OCI-LY3 (cell line): ENCODE results near the gene SLC20A1.
A peak's percentile ranks its signal among the peaks of the same experiment; 100 is the strongest.

Experiments
- H2AFZ ChIP-seq: fragments of 200-600, 300-600 bp; shearing (Covaris generic); 2 replicates; pipeline ENCODE4 v1.6.0; 2014; ENCODE audit warnings: antibody characterized with exemption, low read depth, low read length
- H3K27ac ChIP-seq: fragments of 200-600, 300-600 bp; sonication (generic); 2 replicates; pipeline ENCODE4 v1.5.1; 2014; ENCODE audit warnings: mild to moderate bottlenecking, low read length, moderate library complexity, mixed read lengths
- H3K27me3 ChIP-seq: fragments of 200-600, 300-600 bp; sonication (generic); 2 replicates; pipeline ENCODE4 v1.6.1; 2014; ENCODE audit warnings: low read depth, low read length, mixed read lengths
- H3K36me3 ChIP-seq: fragments of 200-600, 300-600 bp; sonication (generic); replicated peaks from 2 replicates; pipeline ENCODE3; 2014; ENCODE audit warnings: low read depth, low read length, mixed read lengths
- H3K4me1 ChIP-seq: fragments of 300-600, 200-600 bp; sonication (generic); 2 replicates; pipeline ENCODE4 v1.6.1; 2014; ENCODE audit warnings: low read length, mixed read lengths
- H3K4me2 ChIP-seq: fragments of 200-600, 300-600 bp; sonication (generic); 2 replicates; pipeline ENCODE4 v1.6.1; 2014; ENCODE audit warnings: low read length, mixed read lengths
- H3K4me3 ChIP-seq: fragments of 300-600, 200-600 bp; sonication (generic); 2 replicates; pipeline ENCODE4 v1.5.1; 2014; ENCODE audit warnings: antibody characterized with exemption, mild to moderate bottlenecking, low read length, moderate library complexity
- H3K79me2 ChIP-seq: fragments of 300-600, 200-600 bp; shearing (Covaris generic); 2 replicates; pipeline ENCODE4 v1.6.1; 2014; ENCODE audit warnings: mild to moderate bottlenecking, low read length, mixed read lengths
- H3K9ac ChIP-seq: fragments of 300-600, 200-600 bp; shearing (Covaris generic); 2 replicates; pipeline ENCODE4 v1.6.0; 2014; ENCODE audit warnings: mild to moderate bottlenecking, low read length, moderate library complexity
- H3K9me3 ChIP-seq: fragments of 200-600, 300-600 bp; shearing (Covaris generic); 2 replicates; pipeline ENCODE4 v1.6.1; 2014; ENCODE audit warnings: low read length, mixed read lengths; ENCODE audit not compliant: insufficient read depth
- H4K20me1 ChIP-seq: fragments of 200-600, 300-600 bp; sonication (generic); 2 replicates; pipeline ENCODE4 v1.6.1; 2016; ENCODE audit warnings: low read length, mixed read lengths; ENCODE audit not compliant: insufficient read depth
- CTCF ChIP-seq: fragments of 200-600, 300-600 bp; sonication (generic); IDR thresholded peaks from 2 replicates; pipeline ENCODE4 v1.5.1; 2014; ENCODE audit warnings: antibody characterized with exemption, low read length, low read depth
- EZH2phosphoT487 ChIP-seq: fragments of 200-600 bp; shearing (Covaris generic); IDR thresholded peaks from 2 replicates; pipeline ENCODE4 v1.6.1; 2018; ENCODE audit warnings: antibody characterized with exemption, mixed run types, low read depth

Gene SLC20A1

DNA sequence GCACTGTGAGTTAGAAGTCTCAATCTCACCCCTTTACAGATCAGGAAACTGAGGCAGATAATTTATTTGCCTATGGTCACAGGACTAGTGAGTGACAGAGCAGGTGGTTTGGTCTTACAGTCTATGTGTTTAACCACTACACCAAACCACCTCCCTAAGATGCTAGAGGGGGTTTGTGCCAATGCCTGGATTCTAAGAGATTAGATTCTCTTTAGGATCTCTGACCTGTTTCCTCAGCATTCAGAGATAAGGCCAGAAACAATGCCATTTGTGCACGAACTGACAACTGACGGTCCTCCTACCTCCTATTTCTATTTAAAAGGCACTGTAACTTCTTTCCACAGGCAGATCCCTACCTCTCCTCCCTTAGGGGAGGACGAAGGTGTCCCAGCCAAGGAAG lies 2.3 kb upstream of the SLC20A1 start:
- Histone ChIP-seq H3K27me3 (0 out of 2 replicates have a peak, but pooled peaks cover under 1% of the 10 kb centered on the region), H3K9ac (no peak overlapping the region), H4K20me1 (peaks cover 14% of the 10 kb centered on the region), H3K4me3 (no peak overlapping the region), H2AFZ (no peak overlapping the region), H3K4me2 (no peak overlapping the region), H3K79me2 (peaks cover 34% of the 10 kb centered on the region), H3K36me3 (peaks cover 19% of the 10 kb centered on the region), H3K27ac (no peak overlapping the region), H3K9me3 (no peaks in the 10 kb centered on the region), H3K4me1 (peaks cover 21% of the 10 kb centered on the region)
- TF ChIP-seq EZH2phosphoT487 (no peak), CTCF (no peak)

- Histone ChIP-seq H3K9ac (peak overlapping the region; percentile 83), H3K79me2 (peaks cover 42% of the 10 kb centered on the region), H3K4me1 (peaks cover 29% of the 10 kb centered on the region), H2AFZ (peak overlapping the region; percentile 26; the same call in 1 of the 2 replicates), H3K4me3 (peak overlapping the region; percentile 92), H4K20me1 (peaks cover 21% of the 10 kb centered on the region), H3K27me3 (no peaks in the 10 kb centered on the region), H3K36me3 (peaks cover 27% of the 10 kb centered on the region), H3K4me2 (peak overlapping the region; percentile 99), H3K27ac (peak overlapping the region; percentile 70; the same call in 1 of the 2 replicates), H3K9me3 (no peaks in the 10 kb centered on the region)
- TF ChIP-seq EZH2phosphoT487, result no peak
Observed at GRCh38 chr2:112644155-112644932, 1.4 kb upstream of the SLC20A1 start.

DNA sequence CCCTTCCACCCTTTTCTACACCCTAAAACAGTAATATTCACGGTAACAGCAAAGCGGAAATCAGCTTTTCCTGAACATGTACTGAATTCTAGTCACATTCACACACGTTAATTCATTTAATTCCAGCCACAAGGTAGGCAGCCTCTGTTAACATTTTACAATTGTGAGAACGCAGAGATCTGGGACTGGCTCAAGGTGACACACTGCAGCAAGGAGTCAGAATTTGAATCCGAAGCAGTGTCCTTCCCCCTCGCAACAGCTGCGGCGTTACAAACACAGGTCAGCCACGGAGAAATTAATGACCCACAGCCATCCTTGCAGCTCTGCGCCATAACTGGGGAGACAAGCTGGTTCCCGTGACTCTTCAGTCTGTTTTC lies 818 bp upstream of the SLC20A1 start:
- Histone ChIP-seq H3K9me3 (no peaks in the 10 kb centered on the region), H4K20me1 (peaks cover 27% of the 10 kb centered on the region), H2AFZ (peak overlapping the region; percentile 26; the same call in 1 of the 2 replicates), H3K27me3 (no peaks in the 10 kb centered on the region), H3K27ac (peak overlapping the region; percentile 70), H3K9ac (peak overlapping the region; percentile 83), H3K4me1 (peaks cover 30% of the 10 kb centered on the region), H3K36me3 (peaks cover 33% of the 10 kb centered on the region), H3K4me2 (peak overlapping the region; percentile 99), H3K79me2 (peaks cover 48% of the 10 kb centered on the region), H3K4me3 (peak overlapping the region; percentile 92)
- TF ChIP-seq EZH2phosphoT487, result no peak
- TF ChIP-seq CTCF, result no peak

DNA sequence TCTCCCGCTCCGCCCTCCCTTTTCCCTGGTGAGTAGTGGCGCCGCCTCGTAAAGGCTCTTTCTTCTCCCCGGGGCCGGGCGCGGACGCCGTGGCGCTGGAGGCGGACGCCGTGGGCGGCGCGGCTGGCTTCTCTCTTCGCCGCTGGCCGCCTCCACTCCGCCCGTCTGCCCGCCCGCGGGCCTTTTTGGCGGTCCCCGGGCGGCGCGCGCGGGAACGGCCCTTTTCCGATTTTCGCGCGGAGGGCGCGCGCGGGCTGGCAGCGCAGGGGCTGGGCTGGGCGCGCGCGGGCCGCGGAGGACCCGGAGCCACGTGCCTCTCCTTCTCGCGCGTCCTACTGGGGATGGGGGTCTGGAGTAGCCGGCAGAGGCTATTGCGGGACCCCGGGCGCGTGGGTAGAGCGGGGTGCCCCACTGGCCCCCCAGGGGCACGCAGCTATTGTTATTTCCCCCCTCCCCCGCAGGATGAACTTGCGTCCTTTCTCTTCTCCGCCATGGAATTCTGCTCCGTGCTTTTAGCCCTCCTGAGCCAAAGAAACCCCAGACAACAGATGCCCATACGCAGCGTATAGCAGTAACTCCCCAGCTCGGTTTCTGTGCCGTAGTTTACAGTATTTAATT lies 472 bp downstream of the SLC20A1 start:
- H3K27me3 ChIP-seq, result no peaks in the 10 kb centered on the region
- no peaks in the 10 kb centered on the region for H3K9me3 ChIP-seq
- H3K79me2 ChIP-seq, result peaks cover 61% of the 10 kb centered on the region
- TF ChIP-seq EZH2phosphoT487, result no peak
- TF ChIP-seq CTCF, result no peak
- peak overlapping the region; percentile 70 for H3K27ac ChIP-seq
- peaks cover 30% of the 10 kb centered on the region for H4K20me1 ChIP-seq
- H3K9ac ChIP-seq, result peak overlapping the region; percentile 84
- peak overlapping the region; percentile 77 for H3K4me2 ChIP-seq
- H3K4me1 ChIP-seq, result peaks cover 30% of the 10 kb centered on the region
- peak overlapping the region; percentile 92 for H3K4me3 ChIP-seq
- H3K36me3 ChIP-seq, result peaks cover 41% of the 10 kb centered on the region
- no peak overlapping the region for H2AFZ ChIP-seq
